ENCODE data around the gene SOX1.

The SOX1 gene

DNA sequence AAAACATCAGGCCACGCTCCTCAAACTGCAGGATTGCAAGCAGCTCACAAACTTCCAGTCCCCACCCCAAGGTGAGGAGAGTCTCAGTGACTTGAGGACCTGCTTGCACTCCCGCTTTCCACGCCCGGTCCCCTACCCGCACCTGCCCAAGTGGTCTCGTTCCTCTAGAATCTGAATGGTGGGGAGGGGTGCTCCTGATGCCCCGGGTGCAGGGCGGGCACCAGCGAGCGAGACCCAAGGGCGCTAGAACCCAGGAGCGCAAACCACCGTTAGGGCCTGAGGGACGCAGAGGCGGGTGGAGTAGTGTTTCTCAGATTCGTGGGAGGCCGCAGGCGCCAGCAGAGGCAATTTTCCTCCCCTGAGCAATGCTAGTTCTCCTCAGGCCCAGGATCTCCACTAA lies 40.3 kb downstream of the SOX1 start:
- ChIA-PET CTCF (no interaction called here), POLR2A (no interaction called here)
- TF ChIP-seq, protein P1, sequence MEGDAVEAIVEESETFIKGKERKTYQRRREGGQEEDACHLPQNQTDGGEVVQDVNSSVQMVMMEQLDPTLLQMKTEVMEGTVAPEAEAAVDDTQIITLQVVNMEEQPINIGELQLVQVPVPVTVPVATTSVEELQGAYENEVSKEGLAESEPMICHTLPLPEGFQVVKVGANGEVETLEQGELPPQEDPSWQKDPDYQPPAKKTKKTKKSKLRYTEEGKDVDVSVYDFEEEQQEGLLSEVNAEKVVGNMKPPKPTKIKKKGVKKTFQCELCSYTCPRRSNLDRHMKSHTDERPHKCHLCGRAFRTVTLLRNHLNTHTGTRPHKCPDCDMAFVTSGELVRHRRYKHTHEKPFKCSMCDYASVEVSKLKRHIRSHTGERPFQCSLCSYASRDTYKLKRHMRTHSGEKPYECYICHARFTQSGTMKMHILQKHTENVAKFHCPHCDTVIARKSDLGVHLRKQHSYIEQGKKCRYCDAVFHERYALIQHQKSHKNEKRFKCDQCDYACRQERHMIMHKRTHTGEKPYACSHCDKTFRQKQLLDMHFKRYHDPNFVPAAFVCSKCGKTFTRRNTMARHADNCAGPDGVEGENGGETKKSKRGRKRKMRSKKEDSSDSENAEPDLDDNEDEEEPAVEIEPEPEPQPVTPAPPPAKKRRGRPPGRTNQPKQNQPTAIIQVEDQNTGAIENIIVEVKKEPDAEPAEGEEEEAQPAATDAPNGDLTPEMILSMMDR (IDR thresholded peaks at IDR 0.05; ENCODE audit: control extremely low read depth, extremely low read depth, low read depth, missing control alignments): no peak
- DNase-seq (ENCODE audit: extremely low spot score): no peak

- CTCF ChIA-PET: interaction anchor here (1.5 kb wide), 1 partner anchor 20 kb away, joined by 3 read pairs; no protein-coding TSS in a partner anchor
- POLR2A ChIA-PET: no interaction called here
- TF ChIP-seq, protein P1 (IDR thresholded peaks at IDR 0.05; ENCODE audit: control extremely low read depth, extremely low read depth, low read depth, missing control alignments): no peak
- no peak for DNase-seq (ENCODE audit: extremely low spot score)
Measured at GRCh38 chr13:112110479-112110878, 43.5 kb downstream of the SOX1 start.

DNA sequence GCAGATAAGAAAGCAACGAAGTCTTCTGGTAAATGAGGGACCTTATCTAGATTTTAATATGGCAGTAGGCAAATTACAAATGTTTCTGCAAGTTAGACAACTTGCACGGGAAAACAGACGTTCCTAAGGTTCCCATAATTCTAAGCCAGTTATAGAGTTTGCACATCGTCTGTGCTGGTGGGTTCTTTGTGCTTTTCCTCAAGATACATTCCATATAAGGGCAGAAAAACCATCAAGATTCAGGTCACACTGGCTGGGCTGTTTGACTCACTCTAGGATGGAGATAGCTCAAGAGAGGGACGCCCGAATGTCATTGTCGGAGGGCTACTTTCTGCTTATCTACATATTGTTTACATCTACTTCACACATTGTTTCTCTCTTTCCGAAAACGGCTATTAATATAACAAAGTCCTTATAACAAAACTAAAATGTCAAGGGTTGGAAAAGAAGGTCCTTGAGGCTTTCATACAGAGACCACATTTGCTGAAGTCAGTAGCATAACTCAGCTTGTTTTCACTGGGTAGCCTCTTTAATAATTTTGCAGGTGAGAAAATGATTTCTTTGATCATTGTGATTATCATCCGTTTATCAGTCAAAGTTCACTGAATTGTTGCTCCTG lies 44.4 kb downstream of the SOX1 start:
- ChIA-PET POLR2A (no interaction called here), CTCF (interaction anchor here (1.5 kb wide), 1 partner anchor 19 kb away, joined by 3 read pairs; no protein-coding TSS in a partner anchor)
- TF ChIP-seq, protein P1 (IDR thresholded peaks at IDR 0.05; ENCODE audit: control extremely low read depth, extremely low read depth, low read depth, missing control alignments): no peak
- DNase-seq (ENCODE audit: extremely low spot score): no peak

- no peak for DNase-seq (ENCODE audit: extremely low spot score)
- ChIA-PET POLR2A (no interaction called here), CTCF (no interaction called here)
- TF ChIP-seq, protein P1 (IDR thresholded peaks at IDR 0.05; ENCODE audit: control extremely low read depth, extremely low read depth, low read depth, missing control alignments): no peak
Measured at GRCh38 chr13:112112534-112113276, 45.8 kb downstream of the SOX1 start.

DNA sequence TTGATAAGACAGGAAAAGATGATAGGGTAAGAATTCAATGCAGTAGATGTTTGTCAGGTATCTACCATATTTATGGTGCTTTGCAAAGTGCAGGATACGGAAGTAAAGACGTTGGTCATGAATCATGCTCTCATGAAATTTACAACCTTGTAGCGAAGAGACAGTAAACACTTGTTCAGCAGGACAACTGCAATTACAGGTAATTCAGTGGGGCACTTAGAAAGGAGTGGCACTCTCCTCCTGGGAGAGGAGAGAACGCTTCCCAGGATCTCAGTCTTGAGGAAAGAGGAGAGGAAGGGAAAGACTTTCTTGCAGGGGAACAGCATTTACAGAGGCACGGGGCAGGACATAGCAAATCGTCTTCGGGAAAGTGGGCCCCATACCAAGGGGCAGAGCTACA lies 46.4 kb downstream of the SOX1 start:
- TF ChIP-seq, protein P1 (IDR thresholded peaks at IDR 0.05; ENCODE audit: control extremely low read depth, extremely low read depth, low read depth, missing control alignments): no peak
- no peak for DNase-seq (ENCODE audit: extremely low spot score)
- CTCF ChIA-PET: no interaction called here
- POLR2A ChIA-PET: no interaction called here

GRCh38 chr13:112113851-112114250 lies 46.9 kb downstream of the SOX1 start:
- TF ChIP-seq, protein P1 (IDR thresholded peaks at IDR 0.05; ENCODE audit: control extremely low read depth, extremely low read depth, low read depth, missing control alignments): no peak
- ChIA-PET POLR2A (no interaction called here), CTCF (no interaction called here)
- no peak for DNase-seq (ENCODE audit: extremely low spot score)
